WTC11 (cell line): ENCODE measurements around the gene DAO. TPM values are rescaled to one million over a fixed set of nuclear protein-coding genes. Genes with fewer than 3 reads are reported as not detected.

Source experiments
- ATAC-seq: fragments of 200-7000 bp; cut with Tn5 transposase; 2 replicates; pipeline ENCODE4 v1.10.0; 2021; ENCODE audit warnings: mild to moderate bottlenecking, moderate library complexity
- CTCF ChIA-PET: fragments of 300-600 bp; sonication (Branson Sonifier 250); formaldehyde crosslinking; loops from one replicate; lab custom pipeline; 2021; ENCODE audit warnings: antibody characterized with exemption; lab: Charles Lee
- POLR2A ChIA-PET: fragments of 350-600 bp; sonication (Branson Sonifier 250); formaldehyde crosslinking; loops from one replicate; lab custom pipeline; 2021; ENCODE audit warnings: antibody characterized with exemption; lab: Charles Lee
- DNase-seq: peaks from one replicate; pipeline ENCODE4 v3.0.0; 2021; ENCODE audit warnings: low spot score
- H3K27ac Mint-ChIP-seq: 2 replicates; pipeline ENCODE4 v1.8.0; 2021; ENCODE audit warnings: mixed read lengths
- H3K27me3 Mint-ChIP-seq: 2 replicates; pipeline ENCODE4 v1.8.0; 2021; ENCODE audit warnings: low read depth, mild to moderate bottlenecking, moderate library complexity, mixed read lengths
- H3K36me3 Mint-ChIP-seq: 2 replicates; pipeline ENCODE4 v1.8.0; 2021; ENCODE audit warnings: mixed read lengths
- H3K4me1 Mint-ChIP-seq: 2 replicates; pipeline ENCODE4 v1.8.0; 2022; ENCODE audit warnings: mixed read lengths
- H3K4me3 Mint-ChIP-seq: 2 replicates; pipeline ENCODE4 v1.8.0; 2021; ENCODE audit warnings: mild to moderate bottlenecking, moderate library complexity, mixed read lengths
- H3K9me3 Mint-ChIP-seq: 2 replicates; pipeline ENCODE4 v1.8.0; 2021; ENCODE audit warnings: mixed read lengths
- ATF1 ChIP-seq: sonication (generic); formaldehyde crosslinking; IDR thresholded peaks from 2 replicates; pipeline ENCODE4 v1.8.1; 2023; ENCODE audit warnings: mild to moderate bottlenecking, moderate library complexity, missing genetic modification reagents
- ETV6 ChIP-seq: sonication (generic); formaldehyde crosslinking; IDR thresholded peaks from 2 replicates; pipeline ENCODE4 v1.8.1; 2022; ENCODE audit warnings: mild to moderate bottlenecking, missing genetic modification reagents
- FOXJ3 ChIP-seq: sonication (generic); formaldehyde crosslinking; IDR thresholded peaks from 2 replicates; pipeline ENCODE4 v1.9.0; 2021; ENCODE audit warnings: missing genetic modification reagents, mild to moderate bottlenecking, borderline replicate concordance
- GRHL2 ChIP-seq: fragments of 250-450 bp; sonication (Bioruptor Pico); IDR thresholded peaks from 2 replicates; pipeline ENCODE4 v1.8.0; 2022; ENCODE audit warnings: mild to moderate bottlenecking, moderate library complexity; ENCODE audit not compliant: insufficient replicate concordance, severe bottlenecking
- JUN ChIP-seq: sonication (generic); formaldehyde crosslinking; IDR thresholded peaks from 2 replicates; pipeline ENCODE4 v1.8.0; 2023; ENCODE audit warnings: mild to moderate bottlenecking, missing genetic modification reagents
- NFE2L1 ChIP-seq: sonication (generic); formaldehyde crosslinking; IDR thresholded peaks from 2 replicates; pipeline ENCODE4 v1.8.1; 2023; ENCODE audit warnings: missing genetic modification reagents
- RELA ChIP-seq: sonication (generic); formaldehyde crosslinking; IDR thresholded peaks from 2 replicates; pipeline ENCODE4 v1.8.1; 2022; ENCODE audit warnings: missing genetic modification reagents, mild to moderate bottlenecking, borderline replicate concordance
- SP1 ChIP-seq: sonication (generic); formaldehyde crosslinking; conservative IDR thresholded peaks from 2 replicates; pipeline ENCODE4 v1.8.1; 2022; ENCODE audit warnings: missing genetic modification reagents
- TEAD4 ChIP-seq: sonication (generic); formaldehyde crosslinking; IDR thresholded peaks from 2 replicates; pipeline ENCODE4 v1.8.0; 2022; ENCODE audit warnings: mild to moderate bottlenecking, missing genetic modification reagents
- ZBTB21 ChIP-seq: sonication (generic); formaldehyde crosslinking; IDR thresholded peaks from 2 replicates; pipeline ENCODE4 v1.8.1; 2023; ENCODE audit warnings: mild to moderate bottlenecking, missing genetic modification reagents, borderline replicate concordance
- ZNF396 ChIP-seq: fragments of 250-450 bp; sonication (Bioruptor Pico); IDR thresholded peaks from 2 replicates; pipeline ENCODE4 v1.8.0; 2021; ENCODE audit warnings: mild to moderate bottlenecking, moderate library complexity, borderline replicate concordance
- ZNF671 ChIP-seq: fragments of 250-450 bp; sonication (Bioruptor Pico); IDR thresholded peaks from 2 replicates; pipeline ENCODE4 v1.8.0; 2021; ENCODE audit warnings: mild to moderate bottlenecking
- total RNA-seq: library from RNA; stranded (reverse); gene quantifications from 3 replicates; pipeline ENCODE4 v1.2.3, GENCODE V29; 2021
- TF ChIP-seq, protein P1 (sequence below): sonication (generic); formaldehyde crosslinking; IDR thresholded peaks from 2 replicates; pipeline ENCODE4 v1.8.0; 2022; ENCODE audit warnings: mild to moderate bottlenecking, missing genetic modification reagents
- TF ChIP-seq, protein P2 (sequence below): sonication (generic); formaldehyde crosslinking; IDR thresholded peaks from 2 replicates; pipeline ENCODE4 v1.8.1; 2023; ENCODE audit warnings: mild to moderate bottlenecking, missing genetic modification reagents, moderate library complexity
- TF ChIP-seq, protein P3 (sequence below): fragments of 250-450 bp; sonication (Bioruptor Pico); IDR thresholded peaks from 2 replicates; pipeline ENCODE4 v1.9.0; 2021; ENCODE audit warnings: mild to moderate bottlenecking
- TF ChIP-seq, protein P4 (sequence below): sonication (generic); formaldehyde crosslinking; IDR thresholded peaks from 2 replicates; pipeline ENCODE4 v1.8.1; 2022; ENCODE audit warnings: mild to moderate bottlenecking, moderate library complexity, missing genetic modification reagents
- TF ChIP-seq, protein P5 (sequence below): sonication (generic); formaldehyde crosslinking; IDR thresholded peaks from 2 replicates; pipeline ENCODE4 v1.8.1; 2022; ENCODE audit warnings: missing genetic modification reagents, borderline replicate concordance
- TF ChIP-seq, protein P6 (sequence below): sonication (generic); formaldehyde crosslinking; IDR thresholded peaks from 2 replicates; pipeline ENCODE4 v1.8.1; 2022; ENCODE audit warnings: low read depth, missing genetic modification reagents, borderline replicate concordance
- TF ChIP-seq, protein P7 (sequence below): fragments of 250-450 bp; sonication (Bioruptor Pico); IDR thresholded peaks from 2 replicates; pipeline ENCODE4 v1.9.0; 2021; ENCODE audit warnings: mild to moderate bottlenecking, borderline replicate concordance
- TF ChIP-seq, protein P8 (sequence below): sonication (generic); formaldehyde crosslinking; IDR thresholded peaks from 2 replicates; pipeline ENCODE4 v1.8.0; 2023; ENCODE audit warnings: missing genetic modification reagents

The DAO gene
- total RNA-seq, 1 experiment from 2014 or later, result 0.17 TPM

DNA sequence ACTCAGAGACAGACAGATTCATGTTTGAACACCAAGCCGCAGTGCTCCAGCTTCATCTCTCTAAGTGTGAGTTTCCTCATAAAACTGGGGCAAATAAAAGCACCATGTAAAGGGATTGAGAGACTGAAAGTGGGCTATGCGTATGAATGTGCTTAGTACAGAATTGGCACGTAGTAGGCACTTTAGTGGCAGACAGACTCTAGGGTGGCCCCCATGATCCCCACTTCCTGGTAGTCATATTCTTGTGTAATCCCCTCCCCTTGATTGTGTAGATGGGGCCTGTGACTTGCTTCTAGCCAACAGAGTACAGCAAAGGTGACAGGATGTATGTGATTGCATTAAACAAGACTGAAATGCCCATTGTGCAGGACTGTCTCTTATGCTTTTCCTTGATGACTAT, 43.0 kb downstream of the DAO start:
- no peak for DNase-seq
- H3K27me3 Mint-ChIP-seq, result peaks cover 4% of the 10 kb centered on the region
- H3K27ac Mint-ChIP-seq, result no peak overlapping the region
- ChIA-PET POLR2A (no interaction called here), CTCF (no interaction called here)
- TF ChIP-seq, protein P1, sequence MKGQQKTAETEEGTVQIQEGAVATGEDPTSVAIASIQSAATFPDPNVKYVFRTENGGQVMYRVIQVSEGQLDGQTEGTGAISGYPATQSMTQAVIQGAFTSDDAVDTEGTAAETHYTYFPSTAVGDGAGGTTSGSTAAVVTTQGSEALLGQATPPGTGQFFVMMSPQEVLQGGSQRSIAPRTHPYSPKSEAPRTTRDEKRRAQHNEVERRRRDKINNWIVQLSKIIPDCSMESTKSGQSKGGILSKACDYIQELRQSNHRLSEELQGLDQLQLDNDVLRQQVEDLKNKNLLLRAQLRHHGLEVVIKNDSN (CRISPR knock-in tag), result no peak
- no peak for TF ChIP-seq RELA
- TF ChIP-seq SP1, result no peak
- ATAC-seq, result no peak
- peaks cover 2% of the 10 kb centered on the region for H3K4me1 Mint-ChIP-seq
- H3K9me3 Mint-ChIP-seq, result peaks cover 34% of the 10 kb centered on the region
- no peak overlapping the region for H3K4me3 Mint-ChIP-seq
- no peaks in the 10 kb centered on the region for H3K36me3 Mint-ChIP-seq

DNA sequence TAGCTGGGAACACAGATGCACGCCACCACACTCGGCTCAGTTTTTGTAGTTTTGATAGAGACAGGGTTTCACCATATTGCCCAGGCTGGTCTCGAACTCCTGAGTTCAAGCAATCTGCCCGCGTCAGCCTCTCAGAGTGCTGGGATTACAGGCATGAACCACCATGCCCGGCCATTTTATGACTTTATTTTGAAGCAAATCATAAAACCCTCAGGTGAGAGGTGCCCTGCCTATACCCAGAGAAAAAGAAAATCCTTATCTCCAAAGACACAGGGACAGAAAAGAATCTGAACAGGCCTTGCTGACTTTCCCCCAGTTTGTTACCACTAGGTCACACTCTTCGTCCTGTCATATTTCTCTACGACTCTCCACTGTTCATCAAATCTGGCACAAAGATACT, 48.8 kb downstream of the DAO start:
- ChIA-PET CTCF (no interaction called here), POLR2A (no interaction called here)
- no peak for ATAC-seq
- no peaks in the 10 kb centered on the region; the same call in none of the 2 replicates for H3K27me3 Mint-ChIP-seq
- no peak for DNase-seq
- H3K36me3 Mint-ChIP-seq, result no peaks in the 10 kb centered on the region
- peaks cover 27% of the 10 kb centered on the region for H3K9me3 Mint-ChIP-seq
- no peak overlapping the region for H3K27ac Mint-ChIP-seq
- H3K4me3 Mint-ChIP-seq, result no peak overlapping the region
- peaks cover 6% of the 10 kb centered on the region for H3K4me1 Mint-ChIP-seq
- TF ChIP-seq, protein P2, sequence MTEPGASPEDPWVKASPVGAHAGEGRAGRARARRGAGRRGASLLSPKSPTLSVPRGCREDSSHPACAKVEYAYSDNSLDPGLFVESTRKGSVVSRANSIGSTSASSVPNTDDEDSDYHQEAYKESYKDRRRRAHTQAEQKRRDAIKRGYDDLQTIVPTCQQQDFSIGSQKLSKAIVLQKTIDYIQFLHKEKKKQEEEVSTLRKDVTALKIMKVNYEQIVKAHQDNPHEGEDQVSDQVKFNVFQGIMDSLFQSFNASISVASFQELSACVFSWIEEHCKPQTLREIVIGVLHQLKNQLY (CRISPR knock-in tag), result no peak
- TF ChIP-seq, protein P3, sequence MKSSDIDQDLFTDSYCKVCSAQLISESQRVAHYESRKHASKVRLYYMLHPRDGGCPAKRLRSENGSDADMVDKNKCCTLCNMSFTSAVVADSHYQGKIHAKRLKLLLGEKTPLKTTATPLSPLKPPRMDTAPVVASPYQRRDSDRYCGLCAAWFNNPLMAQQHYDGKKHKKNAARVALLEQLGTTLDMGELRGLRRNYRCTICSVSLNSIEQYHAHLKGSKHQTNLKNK (CRISPR knock-in tag), result no peak
- TF ChIP-seq ZNF396 (CRISPR knock-in tag) (no peak), JUN (CRISPR knock-in tag) (no peak), TEAD4 (CRISPR knock-in tag) (no peak), ZBTB21 (CRISPR knock-in tag) (no peak), ZNF671 (CRISPR knock-in tag) (no peak), NFE2L1 (no peak), FOXJ3 (no peak), ETV6 (CRISPR knock-in tag) (no peak), ATF1 (CRISPR knock-in tag) (no peak), GRHL2 (no peak)
- TF ChIP-seq, protein P4, sequence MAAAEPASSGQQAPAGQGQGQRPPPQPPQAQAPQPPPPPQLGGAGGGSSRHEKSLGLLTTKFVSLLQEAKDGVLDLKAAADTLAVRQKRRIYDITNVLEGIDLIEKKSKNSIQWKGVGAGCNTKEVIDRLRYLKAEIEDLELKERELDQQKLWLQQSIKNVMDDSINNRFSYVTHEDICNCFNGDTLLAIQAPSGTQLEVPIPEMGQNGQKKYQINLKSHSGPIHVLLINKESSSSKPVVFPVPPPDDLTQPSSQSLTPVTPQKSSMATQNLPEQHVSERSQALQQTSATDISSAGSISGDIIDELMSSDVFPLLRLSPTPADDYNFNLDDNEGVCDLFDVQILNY (CRISPR knock-in tag), result no peak
- TF ChIP-seq, protein P5, sequence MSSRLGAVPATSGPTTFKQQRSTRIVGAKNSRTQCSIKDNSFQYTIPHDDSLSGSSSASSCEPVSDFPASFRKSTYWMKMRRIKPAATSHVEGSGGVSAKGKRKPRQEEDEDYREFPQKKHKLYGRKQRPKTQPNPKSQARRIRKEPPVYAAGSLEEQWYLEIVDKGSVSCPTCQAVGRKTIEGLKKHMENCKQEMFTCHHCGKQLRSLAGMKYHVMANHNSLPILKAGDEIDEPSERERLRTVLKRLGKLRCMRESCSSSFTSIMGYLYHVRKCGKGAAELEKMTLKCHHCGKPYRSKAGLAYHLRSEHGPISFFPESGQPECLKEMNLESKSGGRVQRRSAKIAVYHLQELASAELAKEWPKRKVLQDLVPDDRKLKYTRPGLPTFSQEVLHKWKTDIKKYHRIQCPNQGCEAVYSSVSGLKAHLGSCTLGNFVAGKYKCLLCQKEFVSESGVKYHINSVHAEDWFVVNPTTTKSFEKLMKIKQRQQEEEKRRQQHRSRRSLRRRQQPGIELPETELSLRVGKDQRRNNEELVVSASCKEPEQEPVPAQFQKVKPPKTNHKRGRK (CRISPR knock-in tag), result no peak
- TF ChIP-seq, protein P6, sequence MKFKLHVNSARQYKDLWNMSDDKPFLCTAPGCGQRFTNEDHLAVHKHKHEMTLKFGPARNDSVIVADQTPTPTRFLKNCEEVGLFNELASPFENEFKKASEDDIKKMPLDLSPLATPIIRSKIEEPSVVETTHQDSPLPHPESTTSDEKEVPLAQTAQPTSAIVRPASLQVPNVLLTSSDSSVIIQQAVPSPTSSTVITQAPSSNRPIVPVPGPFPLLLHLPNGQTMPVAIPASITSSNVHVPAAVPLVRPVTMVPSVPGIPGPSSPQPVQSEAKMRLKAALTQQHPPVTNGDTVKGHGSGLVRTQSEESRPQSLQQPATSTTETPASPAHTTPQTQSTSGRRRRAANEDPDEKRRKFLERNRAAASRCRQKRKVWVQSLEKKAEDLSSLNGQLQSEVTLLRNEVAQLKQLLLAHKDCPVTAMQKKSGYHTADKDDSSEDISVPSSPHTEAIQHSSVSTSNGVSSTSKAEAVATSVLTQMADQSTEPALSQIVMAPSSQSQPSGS (CRISPR knock-in tag), result no peak
- TF ChIP-seq, protein P7, sequence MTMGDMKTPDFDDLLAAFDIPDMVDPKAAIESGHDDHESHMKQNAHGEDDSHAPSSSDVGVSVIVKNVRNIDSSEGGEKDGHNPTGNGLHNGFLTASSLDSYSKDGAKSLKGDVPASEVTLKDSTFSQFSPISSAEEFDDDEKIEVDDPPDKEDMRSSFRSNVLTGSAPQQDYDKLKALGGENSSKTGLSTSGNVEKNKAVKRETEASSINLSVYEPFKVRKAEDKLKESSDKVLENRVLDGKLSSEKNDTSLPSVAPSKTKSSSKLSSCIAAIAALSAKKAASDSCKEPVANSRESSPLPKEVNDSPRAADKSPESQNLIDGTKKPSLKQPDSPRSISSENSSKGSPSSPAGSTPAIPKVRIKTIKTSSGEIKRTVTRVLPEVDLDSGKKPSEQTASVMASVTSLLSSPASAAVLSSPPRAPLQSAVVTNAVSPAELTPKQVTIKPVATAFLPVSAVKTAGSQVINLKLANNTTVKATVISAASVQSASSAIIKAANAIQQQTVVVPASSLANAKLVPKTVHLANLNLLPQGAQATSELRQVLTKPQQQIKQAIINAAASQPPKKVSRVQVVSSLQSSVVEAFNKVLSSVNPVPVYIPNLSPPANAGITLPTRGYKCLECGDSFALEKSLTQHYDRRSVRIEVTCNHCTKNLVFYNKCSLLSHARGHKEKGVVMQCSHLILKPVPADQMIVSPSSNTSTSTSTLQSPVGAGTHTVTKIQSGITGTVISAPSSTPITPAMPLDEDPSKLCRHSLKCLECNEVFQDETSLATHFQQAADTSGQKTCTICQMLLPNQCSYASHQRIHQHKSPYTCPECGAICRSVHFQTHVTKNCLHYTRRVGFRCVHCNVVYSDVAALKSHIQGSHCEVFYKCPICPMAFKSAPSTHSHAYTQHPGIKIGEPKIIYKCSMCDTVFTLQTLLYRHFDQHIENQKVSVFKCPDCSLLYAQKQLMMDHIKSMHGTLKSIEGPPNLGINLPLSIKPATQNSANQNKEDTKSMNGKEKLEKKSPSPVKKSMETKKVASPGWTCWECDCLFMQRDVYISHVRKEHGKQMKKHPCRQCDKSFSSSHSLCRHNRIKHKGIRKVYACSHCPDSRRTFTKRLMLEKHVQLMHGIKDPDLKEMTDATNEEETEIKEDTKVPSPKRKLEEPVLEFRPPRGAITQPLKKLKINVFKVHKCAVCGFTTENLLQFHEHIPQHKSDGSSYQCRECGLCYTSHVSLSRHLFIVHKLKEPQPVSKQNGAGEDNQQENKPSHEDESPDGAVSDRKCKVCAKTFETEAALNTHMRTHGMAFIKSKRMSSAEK (CRISPR knock-in tag), result no peak
- TF ChIP-seq, protein P8, sequence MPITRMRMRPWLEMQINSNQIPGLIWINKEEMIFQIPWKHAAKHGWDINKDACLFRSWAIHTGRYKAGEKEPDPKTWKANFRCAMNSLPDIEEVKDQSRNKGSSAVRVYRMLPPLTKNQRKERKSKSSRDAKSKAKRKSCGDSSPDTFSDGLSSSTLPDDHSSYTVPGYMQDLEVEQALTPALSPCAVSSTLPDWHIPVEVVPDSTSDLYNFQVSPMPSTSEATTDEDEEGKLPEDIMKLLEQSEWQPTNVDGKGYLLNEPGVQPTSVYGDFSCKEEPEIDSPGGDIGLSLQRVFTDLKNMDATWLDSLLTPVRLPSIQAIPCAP (CRISPR knock-in tag), result no peak
